Muscle of back (tissue), 11 donors: Measurements from ENCODE around the gene RAB1B. TPM values are rescaled to one million over a fixed set of nuclear protein-coding genes. Genes with fewer than 3 reads are reported as not detected.
"Not testable (repeated sequence)": the region's sequence is repeated elsewhere in the genome, so short reads cannot be mapped to it uniquely, and the experiment has no call there.

Experiments used
- DNase-seq, 3 donors: peaks; one replicate each; pipeline versions ENCODE4 v3.0.0 to v3.0.0-alpha.2; 2013
- polyA plus RNA-seq, 10 donors: library from polyadenylated mRNA; unstranded; fragments of 120-200 nt; gene quantifications; one replicate each; pipeline ENCODE4 v1.2.1, GENCODE V29; 2013; ENCODE audit not compliant: insufficient read length in 10 of 10

The RAB1B gene
- polyA plus RNA-seq, 10 donors = 74.8 to 101 (median 86.7) TPM

GRCh38 chr11:66265531-66266377, 2.7 kb upstream of the RAB1B start:
- DNase-seq = no peak

- DNase-seq = no peak
Observed at GRCh38 chr11:66266378-66267038, 1.9 kb upstream of the RAB1B start.

- DNase-seq = no peak
Observed at GRCh38 chr11:66267039-66267378, 1.4 kb upstream of the RAB1B start.

GRCh38 chr11:66267379-66268243, 828 bp upstream of the RAB1B start:
- DNase-seq = peak; percentile 88 to 96 (median 92)

- DNase-seq = peak in 2 of 3 donors; percentile 21 to 61
Observed at GRCh38 chr11:66268952-66269905, 790 bp downstream of the RAB1B start.

GRCh38 chr11:66271816-66272215, 3.4 kb downstream of the RAB1B start:
- no peak for DNase-seq

- no peak for DNase-seq
Observed at GRCh38 chr11:66272596-66272995, 4.2 kb downstream of the RAB1B start.

- DNase-seq = no peak
Observed at GRCh38 chr11:66274219-66274618, 5.8 kb downstream of the RAB1B start.

- peak in 1 of 3 donors; percentile 49 for DNase-seq
Observed at GRCh38 chr11:66275396-66275795, 7.0 kb downstream of the RAB1B start.

- DNase-seq = no peak
Observed at GRCh38 chr11:66275984-66276612, 7.7 kb downstream of the RAB1B start.

- not testable (repeated sequence) for DNase-seq
Observed at GRCh38 chr11:66276619-66277018, 8.2 kb downstream of the RAB1B start.

GRCh38 chr11:66277064-66277463, 8.6 kb downstream of the RAB1B start:
- DNase-seq = not testable (repeated sequence)

GRCh38 chr11:66277471-66278362, 9.3 kb downstream of the RAB1B start, which contains the start of gene CNIH2:
TSS of gene CNIH2 (plus strand) at chr11:66278175. CDS start at chr11:66278457, 282 bp downstream.
- DNase-seq = peak in 1 of 3 donors; percentile 62

- no peak for DNase-seq
Observed at GRCh38 chr11:66278363-66279091, 10.1 kb downstream of the RAB1B start.

- DNase-seq = no peak
Observed at GRCh38 chr11:66279092-66279734, 10.8 kb downstream of the RAB1B start.

- no peak for DNase-seq
Observed at GRCh38 chr11:66280428-66280827, 12.0 kb downstream of the RAB1B start.

- DNase-seq = no peak
Observed at GRCh38 chr11:66281001-66281400, 12.6 kb downstream of the RAB1B start.
